K562 (cell line): ENCODE measurements around the gene PACS2.

Source experiments
- ATF4 ChIP-seq: fragments of 450-650 bp; formaldehyde crosslinking; IDR thresholded peaks from 2 replicates; pipeline ENCODE4 v1.4.0; 2022; ENCODE audit warnings: mild to moderate bottlenecking, moderate library complexity
- CBX8 ChIP-seq: fragments of 200-600 bp; sonication (generic); IDR thresholded peaks from 2 replicates; pipeline ENCODE4 v1.6.1; 2012; ENCODE audit warnings: borderline replicate concordance, mixed run types, low read depth, mild to moderate bottlenecking, moderate library complexity, mixed read lengths, low read length, control low read depth, inconsistent platforms; ENCODE audit not compliant: poor library complexity, severe bottlenecking; ENCODE audit errors: extremely low read depth
- CTCF ChIP-seq, 3 experiments: IDR thresholded peaks in 2 of 3; conservative IDR thresholded peaks in 1 of 3; 2 replicates each; pipeline ENCODE4 v1.5.1; 2011 to 2012; ENCODE audit warnings: low read length in 3 of 3, mild to moderate bottlenecking in 3 of 3, control low read depth in 2 of 3, improper control_type of control experiment in 1 of 3, inconsistent platforms in 1 of 3, low read depth in 1 of 3, mixed read lengths in 1 of 3, moderate library complexity in 1 of 3; ENCODE audit not compliant: insufficient read depth in 2 of 3
- FOXJ3 ChIP-seq: sonication (generic); formaldehyde crosslinking; IDR thresholded peaks from 2 replicates; pipeline ENCODE4 v1.4.0; 2020; ENCODE audit warnings: mild to moderate bottlenecking, missing genetic modification reagents
- HNRNPLL ChIP-seq: fragments of 200-400 bp; formaldehyde crosslinking; IDR thresholded peaks from 2 replicates; pipeline ENCODE4 v1.6.1; 2017; ENCODE audit warnings: low read length, low read depth, mild to moderate bottlenecking; ENCODE audit not compliant: poor library complexity, severe bottlenecking
- MTF1 ChIP-seq: fragments of 250-450 bp; sonication (Bioruptor Pico); IDR thresholded peaks from 2 replicates; pipeline ENCODE4 v1.9.0; 2021; ENCODE audit warnings: moderate library complexity, mild to moderate bottlenecking, inconsistent platforms, borderline replicate concordance
- NCOA1 ChIP-seq: fragments of 450-650 bp; IDR thresholded peaks from 2 replicates; pipeline ENCODE4 v1.6.1; 2016; ENCODE audit warnings: low read depth
- NCOA4 ChIP-seq: fragments of 450-650 bp; IDR thresholded peaks from 2 replicates; pipeline ENCODE4 v1.6.1; 2018; ENCODE audit warnings: mild to moderate bottlenecking; ENCODE audit not compliant: partially characterized antibody
- TBL1XR1 ChIP-seq, 2 experiments: IDR thresholded peaks; 2 replicates each; pipeline ENCODE4 v1.6.1; 2012; ENCODE audit warnings: improper control_type of control experiment in 2 of 2, low read length in 2 of 2, mild to moderate bottlenecking in 1 of 2
- USF2 ChIP-seq: sonication (generic); formaldehyde crosslinking; IDR thresholded peaks from 2 replicates; pipeline ENCODE4 v1.5.0; 2020; ENCODE audit warnings: missing genetic modification reagents
- ZBTB9 ChIP-seq: fragments of 450-650 bp; formaldehyde crosslinking; IDR thresholded peaks from 2 replicates; pipeline ENCODE4 v1.4.0; 2020; ENCODE audit warnings: mild to moderate bottlenecking, moderate library complexity
- TF ChIP-seq, protein P1 (sequence below), 2 experiments: fragments of 450-650 bp; formaldehyde crosslinking in 1 of 2; IDR thresholded peaks; 2 replicates each; pipeline versions ENCODE4 v1.4.0 to v1.6.1; 2014 to 2020; ENCODE audit warnings: mild to moderate bottlenecking in 2 of 2, borderline replicate concordance in 1 of 2, low read depth in 1 of 2
- TF ChIP-seq, protein P2 (sequence below): IDR thresholded peaks from 3 replicates; pipeline ENCODE4 v1.6.1; 2011; ENCODE audit warnings: borderline replicate concordance, mild to moderate bottlenecking, moderate library complexity; ENCODE audit not compliant: insufficient read length; ENCODE audit errors: extremely low read depth

DNA sequence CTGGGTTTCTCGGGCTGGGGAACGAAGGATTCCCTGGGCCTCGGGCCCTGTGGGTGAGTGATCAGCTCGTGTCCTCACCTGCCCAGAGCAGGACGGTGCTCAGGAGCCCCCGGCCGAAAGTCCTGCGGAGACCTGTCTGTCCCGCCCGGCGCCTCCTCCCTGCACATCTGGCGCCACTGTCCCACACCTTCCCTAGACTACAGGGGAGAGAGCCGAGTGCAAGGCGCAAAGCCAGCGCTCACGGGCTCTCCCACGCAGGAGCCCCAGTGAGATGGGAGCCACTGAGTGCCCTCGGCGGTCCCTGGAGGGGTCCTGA lies 70.7 kb downstream of the PACS2 start:
- TF ChIP-seq ATF4 (CRISPR knock-in tag) (no peak), CTCF (IDR thresholded peaks at IDR 0.05 in 2 of 3, conservative IDR thresholded peaks at IDR 0.05 in 1 of 3; ENCODE audit: insufficient read depth in 2 of 3, low read depth in 1 of 3, low read length in 3 of 3) (no peak), MTF1 (no peak), NCOA4 (no peak), CBX8 (no peak), TBL1XR1 (IDR thresholded peaks at IDR 0.05; ENCODE audit: low read length in 2 of 2) (no peak), NCOA1 (no peak), FOXJ3 (CRISPR knock-in tag) (no peak), USF2 (no peak), ZBTB9 (CRISPR knock-in tag) (no peak), HNRNPLL (no peak)
- TF ChIP-seq, protein P1, sequence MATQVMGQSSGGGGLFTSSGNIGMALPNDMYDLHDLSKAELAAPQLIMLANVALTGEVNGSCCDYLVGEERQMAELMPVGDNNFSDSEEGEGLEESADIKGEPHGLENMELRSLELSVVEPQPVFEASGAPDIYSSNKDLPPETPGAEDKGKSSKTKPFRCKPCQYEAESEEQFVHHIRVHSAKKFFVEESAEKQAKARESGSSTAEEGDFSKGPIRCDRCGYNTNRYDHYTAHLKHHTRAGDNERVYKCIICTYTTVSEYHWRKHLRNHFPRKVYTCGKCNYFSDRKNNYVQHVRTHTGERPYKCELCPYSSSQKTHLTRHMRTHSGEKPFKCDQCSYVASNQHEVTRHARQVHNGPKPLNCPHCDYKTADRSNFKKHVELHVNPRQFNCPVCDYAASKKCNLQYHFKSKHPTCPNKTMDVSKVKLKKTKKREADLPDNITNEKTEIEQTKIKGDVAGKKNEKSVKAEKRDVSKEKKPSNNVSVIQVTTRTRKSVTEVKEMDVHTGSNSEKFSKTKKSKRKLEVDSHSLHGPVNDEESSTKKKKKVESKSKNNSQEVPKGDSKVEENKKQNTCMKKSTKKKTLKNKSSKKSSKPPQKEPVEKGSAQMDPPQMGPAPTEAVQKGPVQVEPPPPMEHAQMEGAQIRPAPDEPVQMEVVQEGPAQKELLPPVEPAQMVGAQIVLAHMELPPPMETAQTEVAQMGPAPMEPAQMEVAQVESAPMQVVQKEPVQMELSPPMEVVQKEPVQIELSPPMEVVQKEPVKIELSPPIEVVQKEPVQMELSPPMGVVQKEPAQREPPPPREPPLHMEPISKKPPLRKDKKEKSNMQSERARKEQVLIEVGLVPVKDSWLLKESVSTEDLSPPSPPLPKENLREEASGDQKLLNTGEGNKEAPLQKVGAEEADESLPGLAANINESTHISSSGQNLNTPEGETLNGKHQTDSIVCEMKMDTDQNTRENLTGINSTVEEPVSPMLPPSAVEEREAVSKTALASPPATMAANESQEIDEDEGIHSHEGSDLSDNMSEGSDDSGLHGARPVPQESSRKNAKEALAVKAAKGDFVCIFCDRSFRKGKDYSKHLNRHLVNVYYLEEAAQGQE (IDR thresholded peaks at IDR 0.05; ENCODE audit: borderline replicate concordance): no peak
- TF ChIP-seq, protein P1 (CRISPR knock-in tag; IDR thresholded peaks at IDR 0.05; ENCODE audit: low read depth): no peak
- TF ChIP-seq, protein P2, sequence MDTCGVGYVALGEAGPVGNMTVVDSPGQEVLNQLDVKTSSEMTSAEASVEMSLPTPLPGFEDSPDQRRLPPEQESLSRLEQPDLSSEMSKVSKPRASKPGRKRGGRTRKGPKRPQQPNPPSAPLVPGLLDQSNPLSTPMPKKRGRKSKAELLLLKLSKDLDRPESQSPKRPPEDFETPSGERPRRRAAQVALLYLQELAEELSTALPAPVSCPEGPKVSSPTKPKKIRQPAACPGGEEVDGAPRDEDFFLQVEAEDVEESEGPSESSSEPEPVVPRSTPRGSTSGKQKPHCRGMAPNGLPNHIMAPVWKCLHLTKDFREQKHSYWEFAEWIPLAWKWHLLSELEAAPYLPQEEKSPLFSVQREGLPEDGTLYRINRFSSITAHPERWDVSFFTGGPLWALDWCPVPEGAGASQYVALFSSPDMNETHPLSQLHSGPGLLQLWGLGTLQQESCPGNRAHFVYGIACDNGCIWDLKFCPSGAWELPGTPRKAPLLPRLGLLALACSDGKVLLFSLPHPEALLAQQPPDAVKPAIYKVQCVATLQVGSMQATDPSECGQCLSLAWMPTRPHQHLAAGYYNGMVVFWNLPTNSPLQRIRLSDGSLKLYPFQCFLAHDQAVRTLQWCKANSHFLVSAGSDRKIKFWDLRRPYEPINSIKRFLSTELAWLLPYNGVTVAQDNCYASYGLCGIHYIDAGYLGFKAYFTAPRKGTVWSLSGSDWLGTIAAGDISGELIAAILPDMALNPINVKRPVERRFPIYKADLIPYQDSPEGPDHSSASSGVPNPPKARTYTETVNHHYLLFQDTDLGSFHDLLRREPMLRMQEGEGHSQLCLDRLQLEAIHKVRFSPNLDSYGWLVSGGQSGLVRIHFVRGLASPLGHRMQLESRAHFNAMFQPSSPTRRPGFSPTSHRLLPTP: no peak
